IMR-90 (cell line): ENCODE data around the gene NXPH1. TPM values are rescaled to one million over a fixed set of nuclear protein-coding genes. Genes with fewer than 3 reads are reported as not detected.

Experiments
- ATAC-seq: fragments of 200-7000 bp; cut with Tn5 transposase; 2 replicates; pipeline ENCODE4 v1.9.1; 2020; ENCODE audit warnings: low read depth, mild to moderate bottlenecking, moderate library complexity
- BruUV-seq: library from RNA; stranded (reverse); fragments of 400-500 nt; replicated peaks from 2 replicates; lab custom pipeline; 2021; lab: Mats Ljungman, UMichigan
- CTCF ChIA-PET: fragments of 300-600 bp; formaldehyde crosslinking; extraction: SDS; loops from one replicate; lab custom pipeline; 2021; ENCODE audit warnings: antibody characterized with exemption; lab: Yijun Ruan, JAX
- POLR2A ChIA-PET: fragments of 300-600 bp; sonication (Branson Sonifier 250); formaldehyde crosslinking; loops from one replicate; lab custom pipeline; 2022; ENCODE audit warnings: antibody characterized with exemption; ENCODE audit not compliant: unreplicated experiment; lab: Charles Lee
- DNase-seq: peaks from one replicate; pipeline ENCODE4 v3.0.0; 2013
- H2AFZ ChIP-seq: replicated peaks from 2 replicates; pipeline ENCODE3; 2013; ENCODE audit warnings: low read length, mild to moderate bottlenecking; ENCODE audit not compliant: poor library complexity
- H2AK5ac ChIP-seq: 2 replicates; pipeline ENCODE4 v1.6.1; 2013; ENCODE audit warnings: low read depth, low read length, inconsistent platforms
- H2AK9ac ChIP-seq: replicated peaks from 2 replicates; pipeline ENCODE3; 2013; ENCODE audit warnings: mild to moderate bottlenecking, low read depth, low read length, moderate library complexity; ENCODE audit not compliant: poor library complexity
- H2BK120ac ChIP-seq: 2 replicates; pipeline ENCODE4 v1.6.1; 2013; ENCODE audit warnings: low read depth, low read length, inconsistent platforms
- H2BK15ac ChIP-seq: 3 replicates; pipeline ENCODE4 v1.6.1; 2013; ENCODE audit warnings: low read depth, low read length, inconsistent platforms
- H2BK20ac ChIP-seq: 2 replicates; pipeline ENCODE4 v1.6.1; 2013; ENCODE audit warnings: low read depth, mild to moderate bottlenecking, inconsistent platforms, low read length, moderate library complexity
- H2BK5ac ChIP-seq: 2 replicates; pipeline ENCODE4 v1.6.1; 2013; ENCODE audit warnings: mild to moderate bottlenecking, low read depth, low read length, inconsistent platforms; ENCODE audit not compliant: poor library complexity, severe bottlenecking
- H3K14ac ChIP-seq: replicated peaks from 2 replicates; pipeline ENCODE4 v1.6.1; 2013; ENCODE audit warnings: low read depth, low read length, inconsistent platforms
- H3K18ac ChIP-seq: 2 replicates; pipeline ENCODE4 v1.6.1; 2013; ENCODE audit warnings: low read depth, low read length, control low read depth
- H3K23ac ChIP-seq: 2 replicates; pipeline ENCODE4 v1.6.1; 2013; ENCODE audit warnings: low read depth, low read length, inconsistent platforms
- H3K27ac ChIP-seq: 2 replicates; pipeline ENCODE4 v1.5.1; 2013; ENCODE audit warnings: mild to moderate bottlenecking, control low read depth, low read length; ENCODE audit not compliant: insufficient read depth
- H3K27me3 ChIP-seq: 2 replicates; pipeline ENCODE4 v1.6.1; 2013; ENCODE audit warnings: low read length; ENCODE audit not compliant: control insufficient read depth, insufficient read depth
- H3K36me3 ChIP-seq: 2 replicates; pipeline ENCODE4 v1.6.1; 2013; ENCODE audit warnings: low read length, mixed read lengths; ENCODE audit not compliant: control insufficient read depth, insufficient read depth
- H3K4ac ChIP-seq: 2 replicates; pipeline ENCODE4 v1.6.1; 2013; ENCODE audit warnings: low read depth, low read length, inconsistent platforms
- H3K4me1 ChIP-seq: 2 replicates; pipeline ENCODE4 v1.6.1; 2013; ENCODE audit warnings: low read length, mixed read lengths; ENCODE audit not compliant: control insufficient read depth, insufficient read depth
- H3K4me2 ChIP-seq: 2 replicates; pipeline ENCODE4 v1.6.1; 2013; ENCODE audit warnings: low read depth, mild to moderate bottlenecking, control low read depth, low read length, moderate library complexity
- H3K4me3 ChIP-seq: 2 replicates; pipeline ENCODE4 v1.5.1; 2013; ENCODE audit warnings: low read depth, mild to moderate bottlenecking, control low read depth, low read length, moderate library complexity; ENCODE audit not compliant: insufficient read depth
- H3K56ac ChIP-seq: 2 replicates; pipeline ENCODE4 v1.6.1; 2013; ENCODE audit warnings: low read length, inconsistent platforms; ENCODE audit not compliant: insufficient read depth; ENCODE audit errors: extremely low read depth
- H3K79me1 ChIP-seq, 2 experiments: 2 replicates each; pipeline ENCODE4 v1.6.1; 2013; ENCODE audit warnings: low read length in 2 of 2, inconsistent platforms in 1 of 2, low read depth in 1 of 2
- H3K9ac ChIP-seq: 2 replicates; pipeline ENCODE4 v1.6.1; 2013; ENCODE audit warnings: low read depth, low read length, control low read depth
- H3K9me1 ChIP-seq: 2 replicates; pipeline ENCODE4 v1.6.1; 2013; ENCODE audit warnings: low read length, inconsistent platforms; ENCODE audit not compliant: insufficient read depth
- H3K9me3 ChIP-seq: 2 replicates; pipeline ENCODE4 v1.6.1; 2013; ENCODE audit warnings: low read length; ENCODE audit not compliant: control insufficient read depth, insufficient read depth
- H4K20me1 ChIP-seq: 2 replicates; pipeline ENCODE4 v1.6.1; 2013; ENCODE audit warnings: low read length, inconsistent platforms; ENCODE audit not compliant: insufficient read depth
- H4K5ac ChIP-seq: 2 replicates; pipeline ENCODE4 v1.6.1; 2013; ENCODE audit warnings: mild to moderate bottlenecking, low read depth, low read length, control low read depth
- H4K8ac ChIP-seq, 2 experiments: 2 replicates each; pipeline ENCODE4 v1.6.1; 2013; ENCODE audit warnings: low read depth in 2 of 2, low read length in 2 of 2, control low read depth in 1 of 2, inconsistent platforms in 1 of 2
- H4K91ac ChIP-seq: 2 replicates; pipeline ENCODE4 v1.6.1; 2013; ENCODE audit warnings: low read depth, low read length, inconsistent platforms; ENCODE audit not compliant: insufficient read depth
- BHLHE40 ChIP-seq: fragments of 150-350 bp; IDR thresholded peaks from 2 replicates; pipeline ENCODE4 v1.6.1; 2016; ENCODE audit warnings: mild to moderate bottlenecking, low read depth, low read length
- FOS ChIP-seq: fragments of 150-350 bp; IDR thresholded peaks from 2 replicates; pipeline ENCODE4 v1.6.1; 2016; ENCODE audit warnings: low read depth, low read length
- MXI1 ChIP-seq: IDR thresholded peaks from 2 replicates; pipeline ENCODE4 v1.6.1; 2012; ENCODE audit warnings: low read depth, mild to moderate bottlenecking, low read length, moderate library complexity, borderline replicate concordance
- POLR2A ChIP-seq: IDR thresholded peaks from 2 replicates; pipeline ENCODE4 v1.6.1; 2012; ENCODE audit warnings: mild to moderate bottlenecking, low read depth, low read length
- RCOR1 ChIP-seq: IDR thresholded peaks from 2 replicates; pipeline ENCODE4 v1.6.1; 2012; ENCODE audit warnings: mild to moderate bottlenecking, low read length, improper control_type of control experiment; ENCODE audit not compliant: insufficient replicate concordance
- RFX5 ChIP-seq: IDR thresholded peaks from 2 replicates; pipeline ENCODE4 v1.8.0; 2012; ENCODE audit warnings: low read depth, mild to moderate bottlenecking, low read length, moderate library complexity
- WGBS, 2 experiments: methylation state at CpG; one replicate each; pipeline versions ENCODE4 v1.1.5 to v1.1.7; 2013; ENCODE audit warnings: missing lambda C conversion rate in 2 of 2; ENCODE audit not compliant: insufficient read length in 1 of 2; ENCODE audit errors: extremely low coverage in 2 of 2; 5-methylcytosine and 5-hydroxymethylcytosine counted together
- dilution Hi-C: fragments of 300-500 bp; cut with HindIII; formaldehyde crosslinking; loops from one replicate; pipeline ENCODE4 v1.14.3; 2018; ENCODE audit warnings: low sequenced_read_pairs; ENCODE audit not compliant: unreplicated experiment
- in situ Hi-C: fragments of 300-500 bp; cut with MboI; formaldehyde crosslinking; loops from 3 replicates; pipeline ENCODE4 v1.14.3; 2019; ENCODE audit warnings: low sequenced_read_pairs, inconsistent platforms, mixed read lengths
- intact Hi-C: fragments of 100-400 bp; cut with micrococcal nuclease; formaldehyde crosslinking; loops from 2 replicates; pipeline ENCODE4 v1.10.0; 2022
- polyA plus RNA-seq, 3 experiments: library from polyadenylated mRNA; depleted of rRNA; stranded (reverse); fragments of >200 nt; gene quantifications; 2 replicates each; pipeline ENCODE4 v1.2.3, GENCODE V29; 2012; ENCODE audit warnings: low replicate concordance in 1 of 3
- total RNA-seq: library from RNA; depleted of rRNA; stranded (reverse); fragments of >200 nt; gene quantifications from 2 replicates; pipeline ENCODE4 v1.2.3, GENCODE V29; 2012

NXPH1 gene
- total and polyA plus RNA-seq, 2 of the 4 experiments (the other 2 are of a cell fraction) = not detected

GRCh38 chr7:8511855-8512254 lies 78.4 kb downstream of the NXPH1 start:
- Histone ChIP-seq H2AK5ac (no peak overlapping the region), H3K9me1 (no peaks in the 10 kb centered on the region), H3K4me2 (no peak overlapping the region), H2BK5ac (no peak overlapping the region), H3K4me3 (no peak overlapping the region), H2BK20ac (no peak overlapping the region), H3K23ac (no peak overlapping the region), H3K27ac (no peak overlapping the region), H3K79me1 (no peaks in the 10 kb centered on the region), H2AK9ac (no peak overlapping the region), H4K91ac (no peak overlapping the region), H4K8ac (no peak overlapping the region), H4K5ac (no peak overlapping the region), H3K27me3 (no peaks in the 10 kb centered on the region), H3K9me3 (peaks cover 5% of the 10 kb centered on the region), H3K14ac (no peak overlapping the region), H3K18ac (no peak overlapping the region), H2AFZ (no peak overlapping the region), H3K36me3 (no peaks in the 10 kb centered on the region), H3K4ac (no peak overlapping the region), H2BK120ac (no peak overlapping the region), H3K4me1 (no peaks in the 10 kb centered on the region), H2BK15ac (no peak overlapping the region), H4K20me1 (no peaks in the 10 kb centered on the region), H3K9ac (no peak overlapping the region), H3K56ac (no peak overlapping the region)
- no peak for DNase-seq
- no TSS peak for BruUV-seq
- in situ Hi-C loops (no loop called here), intact Hi-C loops (no loop called here), dilution Hi-C loops (no loop called here)
- ChIA-PET CTCF (no interaction called here), POLR2A (no interaction called here)
- ATAC-seq = no peak
- TF ChIP-seq FOS = no peak
- no peak for TF ChIP-seq BHLHE40
- TF ChIP-seq MXI1 = no peak
- TF ChIP-seq POLR2A = no peak
- no peak for TF ChIP-seq RFX5
- no peak for TF ChIP-seq RCOR1
- WGBS, 2 experiments = no CpG with 5 or more reads among the region's 3 CpGs
